ENCODE results near the gene ZNF618.

- TF ChIP-seq CTCF (IDR thresholded peaks at IDR 0.05) (no peak), POLR2A (IDR thresholded peaks at IDR 0.05) (no peak)
Measured at GRCh38 chr9:114005371-114006154, 129.5 kb downstream of the ZNF618 start.

Measured in esophagus squamous epithelium (tissue), 4 donors.